ENCODE data around the gene KIAA1755. TPM values are rescaled to one million over a fixed set of nuclear protein-coding genes. Genes with fewer than 3 reads are reported as not detected.
A peak's percentile ranks its signal among the peaks of the same experiment; 100 is the strongest.

Gene KIAA1755
- total RNA-seq, 1 experiment from 2014 or later: not detected

GRCh38 chr20:38222923-38223742 is 37.4 kb downstream of the KIAA1755 start:
- Histone ChIP-seq H3K9me3 (ENCODE audit: low read depth, low read length, poor library complexity, severe bottlenecking) (no peaks in the 10 kb centered on the region), H3K4me3 (ENCODE audit: low read depth, low read length, poor library complexity, severe bottlenecking) (no peak overlapping the region), H3K27ac (ENCODE audit: low read depth, low read length, poor library complexity, severe bottlenecking) (no peak overlapping the region), H3K27me3 (replicated peaks; ENCODE audit: insufficient read depth, low read depth, low read length, poor library complexity) (no peaks in the 10 kb centered on the region), H3K36me3 (ENCODE audit: insufficient read depth, low read length, poor library complexity, severe bottlenecking) (no peaks in the 10 kb centered on the region), H3K4me1 (ENCODE audit: insufficient read depth, low read length, poor library complexity, severe bottlenecking) (no peaks in the 10 kb centered on the region)
- TF ChIP-seq CTCF (conservative IDR thresholded peaks at IDR 0.05; ENCODE audit: low read depth, low read length) (0 out of 2 replicates have a peak, but pooled peaks have one; percentile 15), EZH2 (IDR thresholded peaks at IDR 0.05; ENCODE audit: borderline replicate concordance, low read depth, low read length, poor library complexity, severe bottlenecking) (no peak)
- ChIA-PET CTCF (no interaction called here), POLR2A (ENCODE audit: low non-redundant PET) (no interaction called here)
- no TSS peak for BruUV-seq (replicated peaks)
- DNase-seq (ENCODE audit: low spot score): no peak
- intact Hi-C loops (cut with micrococcal nuclease; ENCODE audit: unreplicated experiment): loop anchor here (1.0 to 5.0 kb wide), 4 partner anchors 151 to 658 kb away; no protein-coding TSS in a partner anchor

- Histone ChIP-seq H3K4me3 (ENCODE audit: low read depth, low read length, poor library complexity, severe bottlenecking) (no peak overlapping the region), H3K36me3 (ENCODE audit: insufficient read depth, low read length, poor library complexity, severe bottlenecking) (no peaks in the 10 kb centered on the region), H3K27ac (ENCODE audit: low read depth, low read length, poor library complexity, severe bottlenecking) (no peak overlapping the region), H3K27me3 (replicated peaks; ENCODE audit: insufficient read depth, low read depth, low read length, poor library complexity) (no peaks in the 10 kb centered on the region), H3K4me1 (ENCODE audit: insufficient read depth, low read length, poor library complexity, severe bottlenecking) (no peaks in the 10 kb centered on the region), H3K9me3 (ENCODE audit: low read depth, low read length, poor library complexity, severe bottlenecking) (no peaks in the 10 kb centered on the region)
- no TSS peak for BruUV-seq (replicated peaks)
- peak; percentile 75 for DNase-seq (ENCODE audit: low spot score)
- intact Hi-C loops (cut with micrococcal nuclease; ENCODE audit: unreplicated experiment): loop anchor here (1.0 to 5.0 kb wide), 4 partner anchors 150 to 658 kb away; no protein-coding TSS in a partner anchor
- CTCF ChIA-PET: interaction anchor here (0.6 to 2.8 kb wide), 4 partner anchors 20 to 164 kb away, joined by 3 to 21 read pairs (median 10); no protein-coding TSS in a partner anchor
- no peak for TF ChIP-seq EZH2 (IDR thresholded peaks at IDR 0.05; ENCODE audit: borderline replicate concordance, low read depth, low read length, poor library complexity, severe bottlenecking)
- TF ChIP-seq CTCF (conservative IDR thresholded peaks at IDR 0.05; ENCODE audit: low read depth, low read length): peak; percentile 86
- POLR2A ChIA-PET (ENCODE audit: low non-redundant PET): no interaction called here
Observed at GRCh38 chr20:38222231-38222922, 38.2 kb downstream of the KIAA1755 start.

DNA sequence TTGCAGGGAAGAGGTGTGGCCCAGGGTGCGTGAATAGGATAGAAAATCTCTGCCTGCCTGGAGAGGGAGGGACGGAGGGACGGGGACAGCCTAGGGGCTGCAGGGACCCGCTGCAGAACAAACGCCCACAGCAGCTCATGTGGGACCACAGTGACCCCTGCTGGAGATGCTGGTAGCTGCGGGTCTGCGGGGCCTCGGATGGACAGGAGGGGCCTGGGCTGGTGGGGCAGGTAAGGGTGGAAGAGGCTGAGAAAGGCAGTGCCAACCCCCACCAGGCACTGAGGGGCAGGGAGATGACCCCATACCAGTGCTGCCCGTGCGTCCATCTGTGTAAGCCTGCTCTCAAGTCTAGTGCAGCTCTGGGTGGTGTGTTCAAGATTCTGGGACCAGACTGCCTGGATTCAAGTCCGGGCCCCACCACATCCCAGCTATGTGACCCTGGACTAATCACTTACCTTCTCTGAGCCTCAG is 39.4 kb downstream of the KIAA1755 start:
- no peak overlapping the region for H3K27ac ChIP-seq (ENCODE audit: low read depth, low read length, poor library complexity, severe bottlenecking)
- H3K27me3 ChIP-seq (replicated peaks; ENCODE audit: insufficient read depth, low read depth, low read length, poor library complexity): no peaks in the 10 kb centered on the region
- H3K4me3 ChIP-seq (ENCODE audit: low read depth, low read length, poor library complexity, severe bottlenecking): no peak overlapping the region
- H3K36me3 ChIP-seq (ENCODE audit: insufficient read depth, low read length, poor library complexity, severe bottlenecking): no peaks in the 10 kb centered on the region
- intact Hi-C loops (cut with micrococcal nuclease; ENCODE audit: unreplicated experiment): loop anchor here (5.0 kb wide), 2 partner anchors 149 to 604 kb away; no protein-coding TSS in a partner anchor
- peak; percentile 77 for DNase-seq (ENCODE audit: low spot score)
- TF ChIP-seq EZH2 (IDR thresholded peaks at IDR 0.05; ENCODE audit: borderline replicate concordance, low read depth, low read length, poor library complexity, severe bottlenecking) (no peak), CTCF (conservative IDR thresholded peaks at IDR 0.05; ENCODE audit: low read depth, low read length) (peak; percentile 93)
- no TSS peak for BruUV-seq (replicated peaks)
- ChIA-PET POLR2A (ENCODE audit: low non-redundant PET) (interaction anchor here (0.8 kb wide), 1 partner anchor 10 kb away, joined by 3 read pairs; no protein-coding TSS in a partner anchor), CTCF (interaction anchor here (0.5 to 2.8 kb wide), 11 partner anchors 11 to 842 kb away, joined by 3 to 21 read pairs (median 4); no protein-coding TSS in a partner anchor)
- H3K4me1 ChIP-seq (ENCODE audit: insufficient read depth, low read length, poor library complexity, severe bottlenecking): no peaks in the 10 kb centered on the region
- no peaks in the 10 kb centered on the region for H3K9me3 ChIP-seq (ENCODE audit: low read depth, low read length, poor library complexity, severe bottlenecking)
